ENCODE measurements around the gene OR8J1.
"Not testable (repeated sequence)": the region's sequence is repeated elsewhere in the genome, so short reads cannot be mapped to it uniquely, and the experiment has no call there.

OR8J1 gene

DNA sequence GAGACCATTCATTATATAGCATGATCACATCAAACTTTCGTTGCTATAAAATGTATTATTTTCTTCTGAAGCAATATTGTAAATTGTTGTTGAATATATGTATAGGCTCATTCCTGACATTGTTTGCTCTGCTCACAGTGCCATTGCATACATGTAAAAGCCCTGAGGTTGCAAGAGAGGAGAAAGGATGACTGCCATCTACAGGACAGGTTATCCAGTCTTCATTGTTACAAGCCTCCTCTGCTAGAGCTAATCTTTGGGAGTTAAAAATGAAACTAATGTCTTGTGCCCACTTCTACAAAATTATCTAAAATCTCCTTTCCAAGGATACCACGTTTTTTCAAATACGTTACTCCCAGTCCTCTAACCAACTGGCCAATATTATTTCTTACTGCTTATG lies 42.0 kb downstream of the OR8J1 start:
- no peaks in the 10 kb centered on the region for H3K9me3 ChIP-seq (ENCODE audit: severe bottlenecking)
- H3K27me3 ChIP-seq (ENCODE audit: insufficient read depth, poor library complexity, severe bottlenecking) = no peaks in the 10 kb centered on the region
- ATAC-seq (ENCODE audit: low read depth) = no peak
- H3K36me3 ChIP-seq (ENCODE audit: low read depth) = no peaks in the 10 kb centered on the region
- H3K27ac ChIP-seq (ENCODE audit: poor library complexity, severe bottlenecking) = no peak overlapping the region
- TF ChIP-seq, protein P1, sequence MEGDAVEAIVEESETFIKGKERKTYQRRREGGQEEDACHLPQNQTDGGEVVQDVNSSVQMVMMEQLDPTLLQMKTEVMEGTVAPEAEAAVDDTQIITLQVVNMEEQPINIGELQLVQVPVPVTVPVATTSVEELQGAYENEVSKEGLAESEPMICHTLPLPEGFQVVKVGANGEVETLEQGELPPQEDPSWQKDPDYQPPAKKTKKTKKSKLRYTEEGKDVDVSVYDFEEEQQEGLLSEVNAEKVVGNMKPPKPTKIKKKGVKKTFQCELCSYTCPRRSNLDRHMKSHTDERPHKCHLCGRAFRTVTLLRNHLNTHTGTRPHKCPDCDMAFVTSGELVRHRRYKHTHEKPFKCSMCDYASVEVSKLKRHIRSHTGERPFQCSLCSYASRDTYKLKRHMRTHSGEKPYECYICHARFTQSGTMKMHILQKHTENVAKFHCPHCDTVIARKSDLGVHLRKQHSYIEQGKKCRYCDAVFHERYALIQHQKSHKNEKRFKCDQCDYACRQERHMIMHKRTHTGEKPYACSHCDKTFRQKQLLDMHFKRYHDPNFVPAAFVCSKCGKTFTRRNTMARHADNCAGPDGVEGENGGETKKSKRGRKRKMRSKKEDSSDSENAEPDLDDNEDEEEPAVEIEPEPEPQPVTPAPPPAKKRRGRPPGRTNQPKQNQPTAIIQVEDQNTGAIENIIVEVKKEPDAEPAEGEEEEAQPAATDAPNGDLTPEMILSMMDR (IDR thresholded peaks at IDR 0.05; ENCODE audit: poor library complexity, severe bottlenecking) = no peak
- H3K4me1 ChIP-seq (ENCODE audit: insufficient read depth, poor library complexity, severe bottlenecking) = no peaks in the 10 kb centered on the region
- DNase-seq (ENCODE audit: low spot score) = no peak
- no peak overlapping the region for H3K4me3 ChIP-seq (ENCODE audit: severe bottlenecking)

DNA sequence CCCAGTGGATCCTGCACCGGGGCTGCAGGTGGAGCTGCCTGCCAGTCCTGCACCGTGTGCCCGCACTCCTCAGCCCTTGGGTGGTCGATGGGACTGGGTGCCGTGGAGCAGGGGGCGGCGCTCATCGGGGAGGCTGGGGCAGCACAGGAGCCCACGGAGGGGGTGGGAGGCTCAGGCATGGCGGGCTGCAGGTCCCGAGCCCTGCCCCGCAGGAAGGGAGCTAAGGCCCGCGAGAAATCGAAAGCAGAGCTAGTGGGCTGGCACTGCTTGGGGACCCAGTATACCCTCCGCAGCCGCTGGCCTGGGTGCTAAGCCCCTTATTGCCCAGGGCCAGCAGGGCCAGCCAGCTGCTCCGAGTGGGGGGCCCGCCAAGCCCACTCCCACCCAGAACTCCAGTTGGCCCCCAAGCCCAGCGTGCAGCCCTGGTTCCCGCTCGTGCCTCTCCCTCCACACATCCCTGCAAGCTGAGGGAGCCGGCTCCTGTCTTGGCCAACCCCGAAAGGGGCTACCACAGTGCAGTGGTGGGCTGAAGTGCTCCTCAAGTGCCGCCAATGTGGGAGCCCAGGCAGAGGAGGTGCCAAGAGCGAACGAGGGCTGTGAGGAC lies 47.9 kb downstream of the OR8J1 start:
- H3K4me1 ChIP-seq (ENCODE audit: insufficient read depth, poor library complexity, severe bottlenecking); ATAC-seq (ENCODE audit: low read depth); H3K4me3 ChIP-seq (ENCODE audit: severe bottlenecking); H3K27me3 ChIP-seq (ENCODE audit: insufficient read depth, poor library complexity, severe bottlenecking); H3K9me3 ChIP-seq (ENCODE audit: severe bottlenecking); DNase-seq (ENCODE audit: low spot score); H3K27ac ChIP-seq (ENCODE audit: poor library complexity, severe bottlenecking); H3K36me3 ChIP-seq (ENCODE audit: low read depth): not testable (repeated sequence)

DNA sequence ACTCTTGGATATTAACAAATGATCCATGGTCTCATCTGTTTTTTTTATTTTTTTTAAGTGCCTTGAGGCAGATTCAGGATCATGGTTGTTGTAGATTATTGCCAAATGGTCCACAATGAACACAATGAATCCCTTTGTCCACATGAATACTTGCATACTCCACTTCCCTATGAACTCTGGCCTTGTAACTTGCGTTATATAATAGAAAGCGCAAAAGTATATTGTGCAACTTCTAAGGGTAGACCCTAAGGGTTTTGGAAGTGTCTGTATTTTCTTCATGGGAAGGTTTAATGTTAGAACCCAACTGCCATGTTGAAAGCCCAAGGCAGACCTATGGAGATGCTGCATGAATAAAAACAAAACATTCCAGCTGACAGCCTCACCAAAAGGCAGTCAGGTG lies 50.3 kb downstream of the OR8J1 start:
- TF ChIP-seq, protein P1 (IDR thresholded peaks at IDR 0.05; ENCODE audit: poor library complexity, severe bottlenecking) = no peak
- H3K27me3 ChIP-seq (ENCODE audit: insufficient read depth, poor library complexity, severe bottlenecking) = no peaks in the 10 kb centered on the region

DNA sequence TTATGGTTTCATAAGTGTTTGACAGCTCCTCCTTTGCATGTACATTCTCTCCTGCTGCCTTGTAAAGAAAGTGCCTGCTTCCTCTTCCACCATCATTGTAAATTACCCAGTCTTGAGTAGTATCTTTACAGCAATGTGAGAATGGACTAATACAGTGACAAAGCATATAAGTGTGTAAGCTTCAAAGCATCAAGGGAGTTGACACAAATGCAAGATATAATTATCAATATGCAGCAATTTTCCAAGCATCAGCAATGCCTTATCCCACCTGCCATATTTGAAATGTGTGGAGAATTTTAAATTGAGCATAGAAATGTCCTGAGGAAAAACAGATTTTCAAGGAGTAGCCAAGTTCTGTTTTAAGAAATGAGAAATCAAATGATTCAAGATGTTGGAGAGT lies 56.7 kb downstream of the OR8J1 start:
- ATAC-seq (ENCODE audit: low read depth) = no peak
- TF ChIP-seq, protein P1 (IDR thresholded peaks at IDR 0.05; ENCODE audit: poor library complexity, severe bottlenecking) = no peak
- DNase-seq (ENCODE audit: low spot score) = no peak
- no peaks in the 10 kb centered on the region for H3K9me3 ChIP-seq (ENCODE audit: severe bottlenecking)
- H3K27me3 ChIP-seq (ENCODE audit: insufficient read depth, poor library complexity, severe bottlenecking) = no peaks in the 10 kb centered on the region
- H3K36me3 ChIP-seq (ENCODE audit: low read depth) = no peaks in the 10 kb centered on the region
- H3K4me3 ChIP-seq (ENCODE audit: severe bottlenecking) = no peak overlapping the region
- no peak overlapping the region for H3K27ac ChIP-seq (ENCODE audit: poor library complexity, severe bottlenecking)
- no peaks in the 10 kb centered on the region for H3K4me1 ChIP-seq (ENCODE audit: insufficient read depth, poor library complexity, severe bottlenecking)

More for the DNA sequence above, 50.3 kb downstream of the OR8J1 start:
- H3K27ac ChIP-seq (ENCODE audit: poor library complexity, severe bottlenecking) = no peak overlapping the region
- DNase-seq (ENCODE audit: low spot score) = no peak
- no peak overlapping the region for H3K4me3 ChIP-seq (ENCODE audit: severe bottlenecking)
- no peaks in the 10 kb centered on the region for H3K36me3 ChIP-seq (ENCODE audit: low read depth)
- no peaks in the 10 kb centered on the region for H3K9me3 ChIP-seq (ENCODE audit: severe bottlenecking)
- ATAC-seq (ENCODE audit: low read depth) = no peak
- no peaks in the 10 kb centered on the region for H3K4me1 ChIP-seq (ENCODE audit: insufficient read depth, poor library complexity, severe bottlenecking)
